CD4-positive, alpha-beta T cell treated with Interleukin-4 for 1 hour (primary cell): ENCODE measurements around the gene MUC5B.
A peak's percentile ranks its signal among the peaks of the same experiment; 100 is the strongest.

Experiments
- DNase-seq, 2 donors: peaks; one replicate each; pipeline ENCODE4 v3.0.0-alpha.2; 2020 to 2022

The MUC5B gene

GRCh38 chr11:1302041-1302460 lies 79.2 kb downstream of the MUC5B start:
- DNase-seq: no peak

DNA sequence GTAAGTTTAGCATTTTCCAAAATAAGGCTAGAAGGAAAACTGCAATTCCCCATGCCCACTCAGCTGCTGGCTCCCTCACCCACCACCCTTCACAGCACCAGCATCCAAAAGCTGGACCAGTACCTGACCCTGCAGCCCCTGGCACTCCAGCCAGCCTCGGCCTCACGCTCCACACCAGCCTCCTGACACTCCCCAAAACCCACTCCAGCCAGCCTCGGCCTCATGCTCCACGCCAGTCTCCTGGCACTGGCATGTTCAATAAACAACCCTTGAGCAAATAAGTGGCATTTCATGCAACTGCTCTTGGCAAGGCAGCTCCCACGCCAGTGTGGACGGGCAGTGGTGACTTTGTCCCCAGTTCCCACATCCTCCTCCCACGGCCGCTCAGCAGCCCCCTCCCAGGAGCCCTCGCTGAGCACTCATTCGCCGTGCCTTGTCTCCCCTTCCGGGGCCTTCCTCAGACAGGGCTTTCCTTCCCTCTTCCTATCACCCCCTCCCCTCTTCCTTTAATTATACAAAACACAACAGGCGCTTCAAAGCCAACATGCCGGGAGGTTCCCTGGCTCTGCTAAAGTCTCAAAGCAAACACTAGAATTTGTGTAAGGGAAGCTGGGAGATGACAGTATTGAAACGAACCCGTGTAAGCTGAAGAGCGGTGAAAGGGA lies 79.7 kb downstream of the MUC5B start:
- DNase-seq: no peak

GRCh38 chr11:1303126-1303821 lies 80.4 kb downstream of the MUC5B start:
- peak in 1 of 2 donors; percentile 37 for DNase-seq

- DNase-seq: no peak
Measured at GRCh38 chr11:1303973-1304372, 81.1 kb downstream of the MUC5B start.

GRCh38 chr11:1304380-1304779 lies 81.5 kb downstream of the MUC5B start:
- no peak for DNase-seq

- no peak for DNase-seq
Measured at GRCh38 chr11:1305063-1305495, 82.2 kb downstream of the MUC5B start.

- DNase-seq: no peak
Measured at GRCh38 chr11:1305501-1306056, 82.7 kb downstream of the MUC5B start.

GRCh38 chr11:1306186-1307162 lies 83.6 kb downstream of the MUC5B start:
- no peak for DNase-seq

DNA sequence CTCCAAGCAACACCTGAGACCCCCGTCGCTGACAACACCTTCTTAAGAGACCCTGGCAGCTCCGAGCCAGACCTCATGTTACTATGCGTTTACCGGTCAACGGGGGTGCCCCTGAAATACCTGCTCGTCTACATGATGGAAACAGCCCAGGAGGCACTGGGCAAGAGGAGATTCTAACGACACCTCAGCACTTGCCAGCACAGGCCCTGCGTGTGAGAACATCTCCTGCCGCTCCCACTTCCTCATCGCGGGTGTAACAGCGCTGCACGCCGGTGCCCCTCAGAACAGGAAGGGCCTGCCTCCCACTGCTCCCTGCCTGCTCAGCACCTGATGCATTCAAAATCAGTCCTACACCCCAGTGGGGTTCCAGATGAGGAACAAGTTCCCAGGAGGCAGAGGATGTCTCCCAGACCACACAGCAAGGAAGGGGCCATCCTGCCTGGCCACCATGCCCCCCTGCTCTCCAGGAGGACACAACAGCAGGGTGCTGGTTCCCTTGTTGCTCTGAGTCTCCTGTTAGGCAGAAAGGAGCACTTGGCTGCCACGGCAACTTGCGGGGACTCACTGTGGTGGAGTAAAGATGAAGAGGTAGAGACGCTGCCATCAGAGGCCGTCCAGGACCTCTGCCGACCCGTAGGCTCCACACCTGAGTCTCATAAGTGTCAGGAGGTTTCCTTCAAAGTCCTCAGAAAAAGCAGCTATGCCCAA lies 84.5 kb downstream of the MUC5B start:
- peak in 1 of 2 donors; percentile 55 for DNase-seq

GRCh38 chr11:1307998-1308742 lies 85.3 kb downstream of the MUC5B start:
- no peak for DNase-seq

DNA sequence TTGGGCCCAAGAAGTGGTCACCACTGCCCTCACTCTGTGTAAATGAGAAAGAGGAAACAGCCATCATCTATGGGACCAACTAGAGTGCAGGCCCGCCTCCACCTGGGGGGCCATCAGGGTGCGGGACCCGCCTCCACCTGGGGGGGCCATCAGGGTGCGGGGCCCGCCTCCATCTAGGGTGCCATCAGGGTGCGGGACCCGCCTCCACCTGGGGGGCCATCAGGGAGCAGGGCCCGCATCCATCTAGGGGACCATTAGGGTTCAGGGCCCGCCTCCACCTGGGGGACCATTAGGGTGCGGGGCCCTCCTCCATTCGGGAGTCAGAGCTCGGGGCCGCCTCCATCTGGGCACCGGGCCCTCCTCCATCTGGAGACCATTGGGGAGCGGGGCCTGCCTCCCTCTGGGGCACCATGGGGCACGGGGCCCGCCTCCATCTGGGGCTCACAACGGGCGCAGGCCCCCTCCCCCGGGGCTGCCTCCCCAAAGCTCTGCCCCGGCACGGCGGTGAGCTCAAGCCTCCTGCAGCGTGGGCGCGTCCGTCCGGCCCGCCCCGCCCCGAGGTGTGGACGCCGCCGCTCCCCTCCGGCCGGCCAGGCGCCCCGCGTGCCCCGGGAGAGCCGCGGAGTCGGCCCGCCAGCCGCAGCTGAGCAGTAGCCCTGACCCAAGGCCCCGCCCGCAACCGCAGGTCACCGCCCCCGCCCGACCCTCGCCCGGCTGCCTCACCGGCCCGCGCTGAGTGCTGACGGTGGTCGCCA lies 86.1 kb downstream of the MUC5B start:
- DNase-seq: no peak

- DNase-seq: peak; percentile 97
Measured at GRCh38 chr11:1309498-1310317, 86.8 kb downstream of the MUC5B start, which contains the start of gene TOLLIP. TSS of gene TOLLIP (minus strand) at chr11:1309632. CDS start at chr11:1309498, 134 bp downstream.

- DNase-seq: peak in 1 of 2 donors; percentile 29
Measured at GRCh38 chr11:1310318-1310687, 87.4 kb downstream of the MUC5B start.

DNA sequence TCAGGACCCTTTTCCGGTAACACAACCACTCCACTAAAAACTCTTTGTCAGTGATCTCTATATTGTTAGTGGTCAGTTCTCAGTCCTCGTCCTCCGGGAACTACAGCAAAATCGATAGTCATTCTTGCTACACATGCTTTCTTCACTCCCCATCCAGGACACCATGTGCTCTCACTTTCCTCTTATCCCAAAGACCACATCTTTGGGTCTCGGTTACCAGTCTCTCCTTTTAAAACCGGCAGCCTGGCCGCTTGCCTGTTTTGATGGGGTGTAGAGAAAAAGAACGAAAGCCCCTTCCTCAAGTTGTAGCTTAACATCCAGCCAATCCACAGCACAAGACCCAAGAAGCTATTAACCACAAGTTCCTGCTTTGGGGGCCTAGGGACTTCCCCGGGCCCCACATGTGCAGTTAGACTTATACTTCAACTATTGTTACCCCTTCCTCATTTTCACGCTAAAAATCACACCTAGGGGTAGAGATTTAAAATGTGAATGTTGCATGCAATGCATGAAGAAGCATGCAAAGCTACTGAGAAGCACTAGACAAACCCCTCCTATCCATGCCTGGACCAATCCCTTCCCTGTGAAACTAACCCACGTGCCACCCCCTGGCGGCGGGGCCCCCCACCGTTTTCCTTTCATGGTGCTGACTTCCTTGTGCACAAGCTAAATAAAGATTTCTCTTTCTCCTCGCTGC lies 88.1 kb downstream of the MUC5B start:
- DNase-seq: peak; percentile 72 to 77
